Keratinocyte (primary cell): ENCODE results near the gene STK11. TPM values are rescaled to one million over a fixed set of nuclear protein-coding genes. Genes with fewer than 3 reads are reported as not detected.

ENCODE experiments used
- DNase-seq: peaks from one replicate; pipeline ENCODE4 v3.0.0-alpha.2; 2011; ENCODE audit warnings: low read depth, missing footprints, low spot score
- FAIRE-seq: peaks from 2 replicates; lab custom pipeline; 2011; peaks lifted over from hg19 to GRCh38; lab: Jason Lieb, UNC
- H2AFZ ChIP-seq: 2 replicates; pipeline ENCODE4 v1.6.0; 2012; ENCODE audit warnings: low read length, control low read depth, inconsistent platforms; ENCODE audit not compliant: control insufficient read depth
- H3K27ac ChIP-seq: 2 replicates; pipeline ENCODE4 v1.5.1; 2011; ENCODE audit warnings: low read length; ENCODE audit not compliant: control insufficient read depth, insufficient read depth
- H3K27me3 ChIP-seq: 3 replicates; pipeline ENCODE4 v1.6.0; 2011; ENCODE audit warnings: low read length; ENCODE audit not compliant: control insufficient read depth, insufficient read depth; ENCODE audit errors: extremely low read depth
- H3K36me3 ChIP-seq, 2 experiments: 2 replicates in 1 of 2; 3 replicates in 1 of 2; pipeline ENCODE4 v1.5.1; 2011; ENCODE audit warnings: low read length in 2 of 2, mild to moderate bottlenecking in 1 of 2; ENCODE audit not compliant: control insufficient read depth in 2 of 2, insufficient read depth in 2 of 2; ENCODE audit errors: extremely low read depth in 1 of 2
- H3K4me1 ChIP-seq: 3 replicates; pipeline ENCODE4 v1.5.1; 2011; ENCODE audit warnings: low read length; ENCODE audit not compliant: control insufficient read depth, insufficient read depth; ENCODE audit errors: extremely low read depth
- H3K4me2 ChIP-seq: 3 replicates; pipeline ENCODE4 v1.6.0; 2011; ENCODE audit warnings: low read depth, low read length; ENCODE audit not compliant: control insufficient read depth, insufficient read depth; ENCODE audit errors: extremely low read depth
- H3K4me3 ChIP-seq, 3 experiments: fragments of 200-600 bp in 1 of 3; sonication (generic) in 1 of 3; 2 replicates in 2 of 3; 3 replicates in 1 of 3; pipeline ENCODE4 v1.5.1; 2011 to 2016; ENCODE audit warnings: low read length in 3 of 3, mild to moderate bottlenecking in 3 of 3, control low read depth in 2 of 3, inconsistent platforms in 1 of 3, low read depth in 1 of 3, mixed read lengths in 1 of 3, mixed run types in 1 of 3, moderate library complexity in 1 of 3; ENCODE audit not compliant: control insufficient read depth in 2 of 3, insufficient read depth in 2 of 3; ENCODE audit errors: extremely low read depth in 1 of 3
- H3K79me2 ChIP-seq: 2 replicates; pipeline ENCODE4 v1.6.0; 2012; ENCODE audit warnings: low read length; ENCODE audit not compliant: control insufficient read depth, insufficient read depth
- H3K9ac ChIP-seq: 3 replicates; pipeline ENCODE4 v1.6.0; 2011; ENCODE audit warnings: low read length; ENCODE audit not compliant: control insufficient read depth, insufficient read depth; ENCODE audit errors: extremely low read depth
- H3K9me1 ChIP-seq: 3 replicates; pipeline ENCODE4 v1.6.0; 2011; ENCODE audit warnings: low read length; ENCODE audit not compliant: control insufficient read depth, insufficient read depth; ENCODE audit errors: extremely low read depth
- H3K9me3 ChIP-seq: 2 replicates; pipeline ENCODE4 v1.5.1; 2012; ENCODE audit warnings: low read depth, low read length; ENCODE audit not compliant: control insufficient read depth
- H4K20me1 ChIP-seq: 3 replicates; pipeline ENCODE4 v1.6.0; 2011; ENCODE audit warnings: low read length; ENCODE audit not compliant: control insufficient read depth, insufficient read depth; ENCODE audit errors: extremely low read depth
- EZH2 ChIP-seq: IDR thresholded peaks from one replicate; pipeline ENCODE4 v1.6.1; 2012; ENCODE audit warnings: inconsistent platforms, mild to moderate bottlenecking, low read length, moderate library complexity
- dilution Hi-C: fragments of 300-500 bp; cut with MboI; formaldehyde crosslinking; loops from one replicate; pipeline ENCODE4 v1.7.0; 2020; ENCODE audit warnings: low sequenced_read_pairs; ENCODE audit not compliant: extremely low pct_ligation_motif_present
- polyA plus RNA-seq, 5 experiments: library from polyadenylated mRNA; depleted of rRNA in 3 of 5; stranded (reverse) in 3 of 5; stranded (forward) in 1 of 5; unstranded in 1 of 5; fragments of >200 nt; gene quantifications; 1 replicate in 1 of 5; 2 replicates in 3 of 5; 3 replicates in 1 of 5; pipeline versions ENCODE4 v1.2.1 to v1.2.3, GENCODE V29; 2011 to 2012; ENCODE audit warnings: missing spikeins in 2 of 5, low read depth in 1 of 5, low replicate concordance in 1 of 5
- TF ChIP-seq, protein P1 (sequence below), 3 experiments: IDR thresholded peaks in 1 of 3; conservative IDR thresholded peaks in 1 of 3; optimal IDR thresholded peaks in 1 of 3; 2 replicates in 2 of 3; 3 replicates in 1 of 3; pipeline versions ENCODE3 to v1.5.1; 2011; ENCODE audit warnings: low read length in 3 of 3, mild to moderate bottlenecking in 3 of 3, moderate library complexity in 2 of 3, control low read depth in 1 of 3, inconsistent platforms in 1 of 3; ENCODE audit not compliant: insufficient read depth in 2 of 3; ENCODE audit errors: extremely low read depth in 1 of 3

Gene STK11
- polyA plus RNA-seq, 1 donor (not counting 4 experiments of a cell fraction or from before 2014, with no cell fraction given): 24.6 TPM

DNA sequence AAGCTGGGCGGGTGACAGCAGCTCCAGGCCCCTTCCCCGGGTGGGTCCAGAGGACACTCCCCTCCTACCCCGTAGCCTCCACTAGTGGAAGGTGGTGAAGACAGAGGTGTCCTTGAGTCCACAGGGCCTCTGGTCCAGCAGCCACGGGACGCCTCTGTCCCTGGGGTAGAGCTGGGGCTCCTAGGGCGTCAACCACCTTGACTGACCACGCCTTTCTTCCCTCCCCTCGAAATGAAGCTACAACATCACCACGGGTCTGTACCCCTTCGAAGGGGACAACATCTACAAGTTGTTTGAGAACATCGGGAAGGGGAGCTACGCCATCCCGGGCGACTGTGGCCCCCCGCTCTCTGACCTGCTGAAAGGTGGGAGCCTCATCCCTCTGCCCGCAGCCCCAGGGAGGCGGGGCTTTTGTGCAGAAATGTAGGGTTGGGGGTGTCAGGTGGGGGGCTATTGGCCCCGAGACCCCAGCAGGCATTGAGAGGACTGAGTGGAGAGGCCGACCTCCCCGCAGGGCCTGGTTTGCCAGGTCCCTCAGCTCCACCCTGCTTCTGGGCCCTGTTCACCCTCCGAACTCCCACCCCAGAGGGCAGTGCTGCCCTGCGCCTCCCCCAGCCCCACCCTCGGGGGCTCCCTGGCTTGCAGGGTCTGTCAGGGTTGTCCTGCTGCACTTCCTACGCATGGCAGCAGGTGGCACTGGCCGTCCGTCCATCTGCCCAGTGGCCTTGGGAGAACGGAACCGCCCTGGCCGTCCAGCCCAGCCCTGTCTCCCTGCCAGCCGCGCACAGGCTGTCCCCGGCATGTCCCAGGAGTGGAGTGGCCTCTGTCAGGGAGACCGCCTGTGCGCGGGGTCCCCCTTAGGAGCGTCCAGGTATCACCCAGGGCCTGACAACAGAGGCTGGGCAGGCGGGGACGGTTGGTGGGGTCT, 15.7 kb downstream of the STK11 start:
- Histone ChIP-seq H3K4me1 (peaks cover 6% of the 10 kb centered on the region), H3K4me2 (no peak overlapping the region), H3K9me1 (no peaks in the 10 kb centered on the region), H3K36me3 (peaks cover 23 to 27% of the 10 kb centered on the region in 2 experiments), H4K20me1 (peaks cover 5% of the 10 kb centered on the region), H3K79me2 (peaks cover 35% of the 10 kb centered on the region), H3K27ac (no peak overlapping the region), H3K27me3 (no peaks in the 10 kb centered on the region), H2AFZ (no peak overlapping the region), H3K4me3 (no peak overlapping the region), H3K9ac (no peak overlapping the region), H3K9me3 (no peaks in the 10 kb centered on the region)
- DNase-seq (no peak), FAIRE-seq (no peak)
- dilution Hi-C loops: no loop called here
- no peak for TF ChIP-seq EZH2
- TF ChIP-seq, protein P1, sequence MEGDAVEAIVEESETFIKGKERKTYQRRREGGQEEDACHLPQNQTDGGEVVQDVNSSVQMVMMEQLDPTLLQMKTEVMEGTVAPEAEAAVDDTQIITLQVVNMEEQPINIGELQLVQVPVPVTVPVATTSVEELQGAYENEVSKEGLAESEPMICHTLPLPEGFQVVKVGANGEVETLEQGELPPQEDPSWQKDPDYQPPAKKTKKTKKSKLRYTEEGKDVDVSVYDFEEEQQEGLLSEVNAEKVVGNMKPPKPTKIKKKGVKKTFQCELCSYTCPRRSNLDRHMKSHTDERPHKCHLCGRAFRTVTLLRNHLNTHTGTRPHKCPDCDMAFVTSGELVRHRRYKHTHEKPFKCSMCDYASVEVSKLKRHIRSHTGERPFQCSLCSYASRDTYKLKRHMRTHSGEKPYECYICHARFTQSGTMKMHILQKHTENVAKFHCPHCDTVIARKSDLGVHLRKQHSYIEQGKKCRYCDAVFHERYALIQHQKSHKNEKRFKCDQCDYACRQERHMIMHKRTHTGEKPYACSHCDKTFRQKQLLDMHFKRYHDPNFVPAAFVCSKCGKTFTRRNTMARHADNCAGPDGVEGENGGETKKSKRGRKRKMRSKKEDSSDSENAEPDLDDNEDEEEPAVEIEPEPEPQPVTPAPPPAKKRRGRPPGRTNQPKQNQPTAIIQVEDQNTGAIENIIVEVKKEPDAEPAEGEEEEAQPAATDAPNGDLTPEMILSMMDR (optimal IDR thresholded peaks at IDR 0.05 in 1 of 3, IDR thresholded peaks at IDR 0.05 in 1 of 3, conservative IDR thresholded peaks at IDR 0.05 in 1 of 3; ENCODE audit: extremely low read depth in 1 of 3, insufficient read depth in 2 of 3, low read length in 3 of 3): peak; percentile 21 to 79 (median 57)

DNA sequence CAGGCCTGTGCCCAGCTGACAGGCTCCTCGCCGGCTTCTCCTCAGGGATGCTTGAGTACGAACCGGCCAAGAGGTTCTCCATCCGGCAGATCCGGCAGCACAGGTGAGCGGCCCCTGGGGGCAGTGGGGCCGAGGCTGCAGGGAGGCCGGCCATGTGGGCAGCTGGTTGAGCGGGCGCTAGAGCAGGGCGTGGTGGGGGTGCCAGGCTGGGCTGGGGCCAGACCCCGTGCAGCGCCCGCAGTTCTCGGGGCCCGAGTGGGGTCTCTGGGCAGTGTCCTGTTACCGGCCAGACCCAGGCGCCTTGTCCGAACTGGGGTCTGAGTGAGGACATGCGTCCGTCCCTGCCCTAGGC, 16.3 kb downstream of the STK11 start:
- no peak for TF ChIP-seq EZH2
- TF ChIP-seq, protein P1 (optimal IDR thresholded peaks at IDR 0.05 in 1 of 3, IDR thresholded peaks at IDR 0.05 in 1 of 3, conservative IDR thresholded peaks at IDR 0.05 in 1 of 3; ENCODE audit: extremely low read depth in 1 of 3, insufficient read depth in 2 of 3, low read length in 3 of 3): no peak
- H3K27ac ChIP-seq: no peak overlapping the region
- no peak overlapping the region for H3K4me2 ChIP-seq
- H3K4me1 ChIP-seq: peaks cover 1% of the 10 kb centered on the region
- peaks cover 29% of the 10 kb centered on the region for H3K79me2 ChIP-seq
- no peaks in the 10 kb centered on the region for H3K9me3 ChIP-seq
- FAIRE-seq (no peak), DNase-seq (no peak)
- H3K9me1 ChIP-seq: no peaks in the 10 kb centered on the region
- H3K9ac ChIP-seq: no peak overlapping the region
- peaks cover 5% of the 10 kb centered on the region for H4K20me1 ChIP-seq
- dilution Hi-C loops: no loop called here
- H3K36me3 ChIP-seq: peaks cover 24% of the 10 kb centered on the region in 2 experiments
- no peak overlapping the region for H2AFZ ChIP-seq
- no peak overlapping the region for H3K4me3 ChIP-seq
- H3K27me3 ChIP-seq: no peaks in the 10 kb centered on the region
